ENCODE results near the gene ZNRF3.

DNA sequence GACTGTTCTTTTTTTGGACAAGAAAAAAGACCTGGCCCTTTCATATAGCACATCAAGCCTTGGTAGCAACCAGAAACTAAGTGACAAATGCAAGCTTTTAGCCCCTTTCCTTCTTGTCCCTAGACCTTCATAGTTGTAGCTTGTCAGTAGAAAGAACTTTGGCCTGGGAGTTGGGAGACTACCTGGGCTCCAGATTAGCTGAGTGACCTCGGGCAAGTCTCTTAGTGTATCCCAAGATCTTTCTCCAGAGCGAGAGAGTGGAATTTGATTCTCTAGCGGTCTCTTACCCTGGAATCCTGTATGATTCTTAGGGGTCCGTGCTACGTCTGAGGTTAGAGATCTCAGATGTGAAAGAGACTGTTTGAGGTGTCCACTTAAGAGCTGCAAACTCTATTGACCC lies 59.0 kb downstream of the ZNRF3 start:
- TF ChIP-seq ZNF221 (tag by site-specific recombination; IDR thresholded peaks at IDR 0.05; ENCODE audit: borderline replicate concordance), result no peak
- no peak for TF ChIP-seq CTCF (tag by site-specific recombination; IDR thresholded peaks at IDR 0.05)
- no peak for TF ChIP-seq BCL11B (tag by site-specific recombination; IDR thresholded peaks at IDR 0.05; ENCODE audit: low read depth)
- no peak for TF ChIP-seq ZNF362 (tag by site-specific recombination; IDR thresholded peaks at IDR 0.05)
- no peak for TF ChIP-seq ZNF626 (tag by site-specific recombination; IDR thresholded peaks at IDR 0.05)
